B cell (primary cell): ENCODE measurements around the gene CEP43. TPM values are rescaled to one million over a fixed set of nuclear protein-coding genes. Genes with fewer than 3 reads are reported as not detected.

Source experiments
- ATAC-seq: fragments of 200-7000 bp; cut with Tn5 transposase; one replicate; pipeline ENCODE4 v1.10.0; 2021; ENCODE audit warnings: low read depth, mild to moderate bottlenecking, moderate number of reproducible peaks, moderate library complexity
- CTCF ChIA-PET: fragments of 350-600 bp; sonication (Branson Sonifier 250); formaldehyde crosslinking; loops from one replicate; lab custom pipeline; 2021; ENCODE audit warnings: antibody characterized with exemption, inconsistent platforms; lab: Charles Lee
- POLR2A ChIA-PET: fragments of 350-600 bp; sonication (Branson Sonifier 250); formaldehyde crosslinking; loops from one replicate; lab custom pipeline; 2021; ENCODE audit warnings: antibody characterized with exemption; lab: Charles Lee
- DNase-seq: peaks from one replicate; pipeline ENCODE4 v3.0.0; 2013
- H2AFZ ChIP-seq: 2 replicates; pipeline ENCODE4 v1.6.1; 2012; ENCODE audit warnings: mild to moderate bottlenecking, low read depth, low read length; ENCODE audit not compliant: insufficient read depth, poor library complexity, severe bottlenecking
- H3K27ac ChIP-seq, 2 donors: 1 replicate in 1 of 2; 2 replicates in 1 of 2; pipeline ENCODE4 v1.5.1; 2012 to 2013; ENCODE audit warnings: low read length in 2 of 2, mild to moderate bottlenecking in 2 of 2, moderate library complexity in 1 of 2
- H3K27me3 ChIP-seq, 4 experiments: fragments of 200-600 bp in 1 of 4; sonication (generic) in 1 of 4; replicated peaks in 1 of 4; 1 replicate in 2 of 4; 2 replicates in 2 of 4; pipeline versions ENCODE4 v1.6.1 to v1.7.0; 2013 to 2016; ENCODE audit warnings: low read length in 3 of 4, mild to moderate bottlenecking in 2 of 4, mixed read lengths in 1 of 4, moderate library complexity in 1 of 4; ENCODE audit not compliant: insufficient read depth in 4 of 4, control insufficient read depth in 3 of 4; ENCODE audit errors: control extremely low read depth in 1 of 4
- H3K36me3 ChIP-seq, 2 experiments: replicated peaks in 1 of 2; 1 replicate in 1 of 2; 2 replicates in 1 of 2; pipeline versions ENCODE4 v1.6.1 to v1.7.1; 2013; ENCODE audit warnings: low read length in 1 of 2; ENCODE audit not compliant: insufficient read depth in 2 of 2, control insufficient read depth in 1 of 2; ENCODE audit errors: control extremely low read depth in 1 of 2, extremely low read depth in 1 of 2
- H3K4me1 ChIP-seq, 2 donors: fragments of 200-600 bp in 1 of 2; sonication (generic) in 1 of 2; 1 replicate in 1 of 2; 2 replicates in 1 of 2; pipeline versions ENCODE4 v1.5.1 to v1.6.1; 2013 to 2017; ENCODE audit warnings: low read length in 2 of 2; ENCODE audit not compliant: control insufficient read depth in 2 of 2, insufficient read depth in 2 of 2
- H3K4me2 ChIP-seq: replicated peaks from 2 replicates; pipeline ENCODE3; 2012; ENCODE audit warnings: mild to moderate bottlenecking, low read depth, low read length; ENCODE audit not compliant: poor library complexity, severe bottlenecking
- H3K4me3 ChIP-seq, 5 experiments: fragments of 200-600 bp in 1 of 5; sonication (generic) in 1 of 5; 1 replicate in 3 of 5; 2 replicates in 2 of 5; pipeline versions ENCODE4 v1.5.1 to v1.7.0; 2011 to 2016; ENCODE audit warnings: low read length in 4 of 5, mild to moderate bottlenecking in 4 of 5, low read depth in 2 of 5, control low read depth in 1 of 5, moderate library complexity in 1 of 5; ENCODE audit not compliant: insufficient read depth in 1 of 5; ENCODE audit errors: control extremely low read depth in 1 of 5, extremely low read depth in 1 of 5
- H3K79me2 ChIP-seq: fragments of 200-600 bp; sonication (generic); one replicate; pipeline ENCODE4 v1.6.0; 2016; ENCODE audit warnings: low read length; ENCODE audit not compliant: control insufficient read depth, insufficient read depth
- H3K9ac ChIP-seq: fragments of 200-600 bp; sonication (generic); 2 replicates; pipeline ENCODE4 v1.6.1; 2017; ENCODE audit warnings: mild to moderate bottlenecking, low read length, moderate library complexity
- H3K9me3 ChIP-seq, 3 donors: one replicate each; pipeline versions ENCODE4 v1.6.1 to v1.7.1; 2013; ENCODE audit warnings: low read length in 2 of 3; ENCODE audit not compliant: control insufficient read depth in 2 of 3, insufficient read depth in 1 of 3; ENCODE audit errors: control extremely low read depth in 1 of 3
- H4K20me1 ChIP-seq: 2 replicates; pipeline ENCODE4 v1.6.0; 2012; ENCODE audit warnings: mild to moderate bottlenecking, low read length; ENCODE audit not compliant: insufficient read depth, control insufficient read depth, poor library complexity, severe bottlenecking
- H3K27ac Mint-ChIP-seq: one replicate; pipeline ENCODE4 v1.8.0; 2021; ENCODE audit warnings: mixed read lengths
- H3K27me3 Mint-ChIP-seq: one replicate; pipeline ENCODE4 v1.8.0; 2021; ENCODE audit warnings: mixed read lengths
- H3K4me1 Mint-ChIP-seq: one replicate; pipeline ENCODE4 v1.8.0; 2021; ENCODE audit warnings: mixed read lengths
- H3K4me3 Mint-ChIP-seq: one replicate; pipeline ENCODE4 v1.8.0; 2021; ENCODE audit warnings: mixed read lengths
- H3K9me3 Mint-ChIP-seq: one replicate; pipeline ENCODE4 v1.8.0; 2022; ENCODE audit warnings: mixed read lengths; ENCODE audit not compliant: insufficient read depth
- EZH2 ChIP-seq: IDR thresholded peaks from 2 replicates; pipeline ENCODE4 v1.6.1; 2012; ENCODE audit warnings: borderline replicate concordance, low read depth, mild to moderate bottlenecking, moderate library complexity, low read length; ENCODE audit not compliant: insufficient read depth, poor library complexity, severe bottlenecking
- WGBS: methylation state at CpG from one replicate; pipeline ENCODE4 v1.1.5; 2013; ENCODE audit warnings: missing lambda C conversion rate; ENCODE audit not compliant: insufficient coverage; 5-methylcytosine and 5-hydroxymethylcytosine counted together
- intact Hi-C: fragments of 100-400 bp; cut with micrococcal nuclease; formaldehyde crosslinking; loops from one replicate; pipeline ENCODE4 v1.10.0; 2022
- polyA plus RNA-seq: library from polyadenylated mRNA; depleted of rRNA; stranded (reverse); fragments of >200 nt; gene quantifications from 2 replicates; pipeline ENCODE4 v1.2.3, GENCODE V29; 2012
- total RNA-seq, 2 donors: library from RNA; stranded (reverse); fragments of 120-200 nt in 1 of 2; gene quantifications; 1 replicate in 1 of 2; 2 replicates in 1 of 2; pipeline versions ENCODE4 v1.2.3 to v1.2.4, GENCODE V29; 2013 to 2022
- TF ChIP-seq, protein P1 (sequence below): fragments of 200-600 bp; IDR thresholded peaks from one replicate; pipeline ENCODE4 v1.8.0; 2022; ENCODE audit warnings: antibody characterized with exemption, mild to moderate bottlenecking

CEP43 gene
- total and polyA plus RNA-seq, 2 donors (not counting 1 experiment from before 2014, with no cell fraction given) = 10.1 to 39.7 TPM

DNA sequence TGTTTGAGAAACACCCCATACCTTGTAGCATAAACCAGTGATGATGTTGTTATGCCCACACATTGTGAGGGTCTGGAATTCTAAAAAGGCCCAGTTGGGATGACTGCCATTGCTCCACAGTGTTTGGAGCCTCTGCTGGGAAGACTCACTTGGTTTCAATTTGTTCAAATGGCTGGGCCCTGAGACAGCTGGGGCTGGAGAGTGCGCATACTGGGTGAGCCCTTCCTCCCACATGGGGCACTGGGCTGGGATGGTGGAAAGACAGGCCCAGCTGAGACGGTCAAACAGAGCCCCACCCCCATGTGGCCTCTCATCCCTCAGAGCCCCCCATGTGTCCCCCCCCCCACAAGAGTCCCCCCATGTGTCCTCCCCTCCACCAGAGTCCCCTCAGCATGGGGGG is 22.6 kb upstream of the CEP43 start:
- no peaks in the 10 kb centered on the region for H3K79me2 ChIP-seq
- intact Hi-C loops = no loop called here
- Mint-ChIP-seq H3K27me3 (no peaks in the 10 kb centered on the region), H3K9me3 (no peaks in the 10 kb centered on the region), H3K4me3 (no peak overlapping the region), H3K27ac (no peak overlapping the region), H3K4me1 (no peaks in the 10 kb centered on the region)
- no peak overlapping the region for H3K4me3 ChIP-seq
- TF ChIP-seq, protein P1, sequence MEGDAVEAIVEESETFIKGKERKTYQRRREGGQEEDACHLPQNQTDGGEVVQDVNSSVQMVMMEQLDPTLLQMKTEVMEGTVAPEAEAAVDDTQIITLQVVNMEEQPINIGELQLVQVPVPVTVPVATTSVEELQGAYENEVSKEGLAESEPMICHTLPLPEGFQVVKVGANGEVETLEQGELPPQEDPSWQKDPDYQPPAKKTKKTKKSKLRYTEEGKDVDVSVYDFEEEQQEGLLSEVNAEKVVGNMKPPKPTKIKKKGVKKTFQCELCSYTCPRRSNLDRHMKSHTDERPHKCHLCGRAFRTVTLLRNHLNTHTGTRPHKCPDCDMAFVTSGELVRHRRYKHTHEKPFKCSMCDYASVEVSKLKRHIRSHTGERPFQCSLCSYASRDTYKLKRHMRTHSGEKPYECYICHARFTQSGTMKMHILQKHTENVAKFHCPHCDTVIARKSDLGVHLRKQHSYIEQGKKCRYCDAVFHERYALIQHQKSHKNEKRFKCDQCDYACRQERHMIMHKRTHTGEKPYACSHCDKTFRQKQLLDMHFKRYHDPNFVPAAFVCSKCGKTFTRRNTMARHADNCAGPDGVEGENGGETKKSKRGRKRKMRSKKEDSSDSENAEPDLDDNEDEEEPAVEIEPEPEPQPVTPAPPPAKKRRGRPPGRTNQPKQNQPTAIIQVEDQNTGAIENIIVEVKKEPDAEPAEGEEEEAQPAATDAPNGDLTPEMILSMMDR = no peak
- ChIA-PET CTCF (interaction anchor here (0.7 kb wide), 1 partner anchor 104 kb away, joined by 3 read pairs; no protein-coding TSS in a partner anchor), POLR2A (no interaction called here)
- H3K27ac ChIP-seq = no peak overlapping the region
- H3K4me2 ChIP-seq = no peak overlapping the region
- ATAC-seq (no peak), DNase-seq (no peak)
- H3K4me1 ChIP-seq = no peaks in the 10 kb centered on the region
- no peaks in the 10 kb centered on the region for H3K27me3 ChIP-seq
- H3K9ac ChIP-seq = no peak overlapping the region
- H4K20me1 ChIP-seq = no peaks in the 10 kb centered on the region
- H3K9me3 ChIP-seq = no peaks in the 10 kb centered on the region
- no CpG with 5 or more reads among the region's 2 CpGs for WGBS
- H2AFZ ChIP-seq = no peak overlapping the region
- no peaks in the 10 kb centered on the region for H3K36me3 ChIP-seq

DNA sequence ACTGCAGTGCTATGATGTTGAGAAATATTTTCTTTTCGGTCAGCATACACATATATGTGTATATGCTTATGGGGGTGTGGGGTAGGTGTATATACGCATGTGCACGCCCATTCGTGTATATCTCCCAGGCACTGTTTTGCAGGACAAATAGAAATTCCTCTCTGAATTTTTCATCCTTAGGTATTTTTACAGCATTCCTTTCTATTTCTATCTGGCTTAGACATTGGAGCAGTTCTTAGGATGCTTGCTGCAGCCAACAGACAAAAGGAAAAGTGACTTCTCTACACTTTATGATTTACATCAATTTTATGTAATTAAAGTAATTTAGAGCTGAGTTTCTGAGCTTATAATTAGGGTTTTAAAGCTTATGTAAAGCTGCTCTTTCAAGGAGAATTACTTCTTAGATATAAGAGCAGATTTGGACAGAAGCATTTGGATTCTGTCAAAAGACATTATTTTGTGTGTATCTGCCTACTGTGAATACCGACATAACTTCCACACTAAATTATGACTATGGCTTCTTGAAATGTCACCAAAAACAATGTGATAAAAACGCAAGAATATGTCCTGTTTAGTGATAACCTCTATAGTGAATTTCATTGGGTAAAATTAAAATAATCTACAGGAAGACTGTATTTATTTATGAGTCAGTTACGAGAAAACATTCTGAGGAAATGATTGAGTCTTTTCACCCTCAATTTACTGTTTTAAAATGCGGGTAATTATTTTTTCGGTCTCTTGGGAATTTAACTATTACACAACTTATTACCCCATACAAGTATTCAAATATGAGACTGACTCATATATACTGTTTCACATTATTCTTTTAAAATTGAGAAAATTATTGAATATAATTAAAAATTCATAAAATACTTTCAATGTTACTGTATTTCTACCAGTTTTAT is 21.3 kb upstream of the CEP43 start:
- WGBS = 100% methylated on average over 1 of the region's 9 CpGs
- Histone ChIP-seq H3K4me3 (no peak overlapping the region), H3K27ac (no peak overlapping the region), H3K4me1 (no peaks in the 10 kb centered on the region), H3K27me3 (no peaks in the 10 kb centered on the region), H3K4me2 (no peak overlapping the region), H3K9ac (no peak overlapping the region), H3K9me3 (no peaks in the 10 kb centered on the region), H3K79me2 (no peaks in the 10 kb centered on the region), H3K36me3 (no peaks in the 10 kb centered on the region), H4K20me1 (no peaks in the 10 kb centered on the region), H2AFZ (no peak overlapping the region)
- ATAC-seq = no peak
- ChIA-PET POLR2A (no interaction called here), CTCF (interaction anchor here (3.4 kb wide), 1 partner anchor 12 kb away, joined by 14 read pairs; no protein-coding TSS in a partner anchor)
- no peak for TF ChIP-seq EZH2
- TF ChIP-seq, protein P1 = no peak
- no peak for DNase-seq
- Mint-ChIP-seq H3K4me3 (no peak overlapping the region), H3K27ac (peak overlapping the region; percentile 46), H3K9me3 (no peaks in the 10 kb centered on the region), H3K27me3 (no peaks in the 10 kb centered on the region), H3K4me1 (no peaks in the 10 kb centered on the region)
- intact Hi-C loops = no loop called here
